HT1080 (cell line): ENCODE results near the gene IL3. TPM values are rescaled to one million over a fixed set of nuclear protein-coding genes. Genes with fewer than 3 reads are reported as not detected.

Experiments
- DNase-seq: peaks from one replicate; pipeline ENCODE4 v3.0.0-alpha.2; 2015; ENCODE audit warnings: low read depth
- polyA plus RNA-seq, 2 experiments: library from polyadenylated mRNA; depleted of rRNA; stranded (reverse); fragments of >200 nt; gene quantifications; 2 replicates each; pipeline ENCODE4 v1.2.3, GENCODE V29; 2015
- total RNA-seq: library from RNA; depleted of rRNA; stranded (reverse); fragments of >200 nt; shearing (Covaris generic); gene quantifications from 2 replicates; pipeline ENCODE4 v1.2.3, GENCODE V29; 2014; rRNA removed

The IL3 gene, protein sequence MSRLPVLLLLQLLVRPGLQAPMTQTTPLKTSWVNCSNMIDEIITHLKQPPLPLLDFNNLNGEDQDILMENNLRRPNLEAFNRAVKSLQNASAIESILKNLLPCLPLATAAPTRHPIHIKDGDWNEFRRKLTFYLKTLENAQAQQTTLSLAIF
- total RNA-seq, result not detected in 2 replicates
- polyA plus RNA-seq (2015; cell fraction: cytosol; rRNA removed), result not detected in 2 replicates
- polyA plus RNA-seq (2015; cell fraction: nucleus; rRNA removed), result not detected in 2 replicates

DNA sequence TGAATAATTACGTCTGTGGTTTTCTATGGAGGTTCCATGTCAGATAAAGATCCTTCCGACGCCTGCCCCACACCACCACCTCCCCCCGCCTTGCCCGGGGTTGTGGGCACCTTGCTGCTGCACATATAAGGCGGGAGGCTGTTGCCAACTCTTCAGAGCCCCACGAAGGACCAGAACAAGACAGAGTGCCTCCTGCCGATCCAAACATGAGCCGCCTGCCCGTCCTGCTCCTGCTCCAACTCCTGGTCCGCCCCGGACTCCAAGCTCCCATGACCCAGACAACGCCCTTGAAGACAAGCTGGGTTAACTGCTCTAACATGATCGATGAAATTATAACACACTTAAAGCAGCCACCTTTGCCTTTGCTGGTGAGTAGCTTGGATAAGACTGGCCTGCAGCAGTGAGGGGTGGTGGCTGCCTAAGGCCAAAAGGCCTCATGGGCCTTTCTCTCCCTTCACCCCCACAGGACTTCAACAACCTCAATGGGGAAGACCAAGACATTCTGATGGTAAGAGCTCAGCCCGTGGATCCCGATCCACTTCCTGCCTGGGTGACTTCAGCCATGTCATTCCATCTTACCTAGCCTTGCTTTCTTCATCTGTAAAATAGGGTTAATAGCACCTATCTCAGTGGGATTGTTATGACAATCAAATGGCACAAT, at the start of gene IL3:
Gene IL3, plus strand, starts transcription at position 155 of the 661 bp plus-strand sequence. Its CDS starts 52 bp downstream, at position 207.
- DNase-seq, result no peak

DNA sequence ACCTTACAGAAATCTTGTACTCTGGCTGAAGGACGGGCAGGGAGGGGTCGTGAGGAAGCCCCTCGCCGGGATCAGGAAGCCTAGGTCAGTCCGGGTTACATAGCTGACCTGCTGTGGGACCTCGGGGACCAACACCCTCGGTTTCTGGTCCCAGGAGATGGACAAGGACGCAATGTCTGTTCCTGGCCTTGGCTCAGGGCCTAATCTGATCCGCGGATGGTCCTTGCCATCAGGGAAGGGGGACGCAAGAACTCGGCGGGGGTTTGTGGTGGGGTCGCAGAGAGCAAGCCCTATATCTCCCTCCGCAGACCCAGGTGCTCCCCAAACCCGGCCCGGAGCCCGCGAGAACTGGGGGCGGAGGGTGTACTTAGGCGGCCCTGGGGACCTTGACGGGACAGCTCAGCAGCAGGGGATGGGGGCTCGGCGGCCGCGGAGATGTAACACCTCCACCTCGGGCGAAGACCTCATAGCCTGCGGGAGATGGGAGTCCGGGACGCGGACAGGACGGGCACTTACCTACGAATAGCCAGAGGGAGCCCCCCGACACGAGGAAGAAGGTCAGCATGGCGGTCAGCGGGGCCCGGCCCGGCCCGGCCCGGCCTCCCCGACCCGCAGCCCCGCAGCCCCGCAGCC, 49.4 kb upstream of the IL3 start:
- no peak for DNase-seq

DNA sequence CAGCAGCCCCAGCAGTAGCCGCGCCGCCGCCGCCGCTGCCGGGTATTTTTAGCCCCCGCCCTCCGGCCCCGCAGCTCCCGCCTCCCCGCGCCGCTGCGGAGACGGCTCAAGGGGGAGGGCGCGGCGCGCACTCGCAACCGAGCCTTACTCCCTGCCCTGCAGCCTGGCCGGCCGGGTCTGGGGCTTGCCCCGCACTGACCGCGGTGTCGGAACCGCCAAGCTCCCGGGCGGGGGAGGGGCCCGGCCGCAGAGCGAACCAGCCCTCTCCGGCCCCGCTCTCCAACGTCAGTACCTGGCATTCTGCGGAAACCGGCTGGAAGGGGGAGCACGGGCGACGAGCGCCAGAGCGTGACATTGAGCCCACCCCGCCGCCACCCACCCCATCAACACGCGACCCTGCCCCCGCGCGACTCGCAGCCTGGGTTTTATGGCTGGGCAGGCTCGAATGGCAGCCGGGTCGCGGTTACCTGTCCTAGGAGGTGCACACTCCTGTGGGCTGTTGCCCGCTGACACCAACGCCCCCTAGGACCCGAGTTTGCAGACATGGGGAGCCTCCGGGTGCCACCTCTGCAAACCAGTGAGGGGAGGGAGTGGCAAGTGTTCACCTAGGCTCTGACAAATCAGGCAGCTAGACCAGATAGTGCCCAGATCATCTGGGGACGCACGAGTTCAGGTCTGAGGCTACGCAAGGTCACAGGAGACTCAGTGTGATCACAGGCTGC, 48.7 kb upstream of the IL3 start, which contains the start of gene ACSL6:
Gene ACSL6, minus strand, starts transcription at position 37 of the 722 bp plus-strand sequence. CDS start 105 bp downstream, outside the sequence.
- no peak for DNase-seq

DNA sequence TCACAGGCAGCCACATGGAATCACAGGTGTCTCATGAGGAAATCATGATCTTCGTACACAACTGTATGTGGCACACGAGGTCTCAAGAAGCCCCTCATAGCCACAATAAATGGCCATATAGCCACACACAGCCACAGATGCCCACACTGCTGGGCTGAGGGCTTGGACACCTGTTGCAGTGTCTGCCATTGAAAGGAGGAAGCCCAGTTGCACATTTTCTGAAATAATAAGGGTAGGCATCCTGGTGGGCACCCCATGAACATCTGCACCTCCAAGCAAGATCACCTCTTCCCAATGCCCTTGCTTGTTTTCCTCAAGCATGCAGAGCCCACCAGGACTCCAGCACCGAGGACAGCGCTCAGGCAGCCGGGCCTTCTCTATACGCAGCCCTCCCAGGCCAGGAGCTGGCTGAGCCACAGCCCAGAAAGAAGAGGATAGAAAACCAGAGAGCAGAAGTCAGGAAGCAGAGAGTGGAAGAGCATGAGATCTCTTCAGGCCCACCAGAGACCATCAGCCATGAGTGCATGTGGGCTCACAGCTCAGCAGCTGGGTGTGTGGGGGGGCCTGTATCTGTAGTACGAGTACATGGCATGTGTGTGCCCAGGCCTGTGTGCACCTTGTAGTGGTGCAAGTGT, 48.0 kb upstream of the IL3 start:
- DNase-seq, result peak; percentile 50

DNA sequence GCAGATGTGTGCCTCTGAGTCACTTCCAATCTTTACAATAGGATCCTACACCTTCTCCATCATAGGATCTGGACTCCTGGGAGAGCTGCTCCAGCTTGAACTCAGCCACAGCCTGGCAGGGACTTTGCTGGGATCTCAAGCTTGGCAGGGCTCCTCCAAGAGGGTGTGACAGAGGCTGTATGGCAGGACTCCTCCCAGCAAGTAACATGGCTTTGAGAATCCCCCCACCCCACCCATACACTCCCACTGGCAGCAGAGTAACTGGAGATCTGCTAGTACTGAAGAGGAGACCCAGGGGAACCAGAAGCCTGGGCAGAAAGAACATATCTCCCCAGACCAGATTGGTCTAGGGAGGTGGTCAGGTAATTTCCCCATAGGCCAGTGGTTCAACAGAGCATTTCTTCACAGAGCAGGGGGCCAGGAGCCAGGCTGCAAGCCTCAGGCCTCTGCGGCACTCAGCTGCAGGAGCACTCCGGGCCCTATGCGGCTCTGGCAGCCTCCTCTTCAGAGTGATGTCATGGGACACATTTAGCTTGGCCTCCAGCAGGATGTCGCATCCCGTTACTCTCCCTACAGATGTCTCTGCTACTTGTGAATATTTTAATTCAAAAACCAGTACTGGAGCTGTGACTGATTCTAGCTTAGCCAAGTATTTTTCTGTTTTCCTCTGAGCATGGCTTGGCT, 47.3 kb upstream of the IL3 start:
- no peak for DNase-seq

DNA sequence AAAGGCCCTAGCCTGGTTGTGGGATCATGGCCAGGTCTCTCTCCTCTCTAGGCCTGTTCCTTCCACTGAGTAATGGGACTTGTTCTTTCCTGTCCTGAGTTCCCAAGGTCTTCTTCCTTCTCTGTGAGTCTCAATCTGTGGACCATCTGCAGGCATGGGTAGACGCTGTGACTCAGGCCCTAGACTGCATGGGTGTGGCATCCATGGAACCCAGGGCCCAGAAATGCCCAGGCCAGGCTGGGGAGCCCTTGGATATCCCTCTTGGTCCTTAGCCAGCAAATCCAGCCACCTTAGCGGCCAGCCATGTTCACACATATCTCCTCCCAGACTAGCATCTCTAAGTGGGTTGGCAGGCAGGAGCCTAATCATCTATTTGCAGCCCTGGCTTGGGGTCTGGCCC, 46.7 kb upstream of the IL3 start:
- DNase-seq, result no peak

DNA sequence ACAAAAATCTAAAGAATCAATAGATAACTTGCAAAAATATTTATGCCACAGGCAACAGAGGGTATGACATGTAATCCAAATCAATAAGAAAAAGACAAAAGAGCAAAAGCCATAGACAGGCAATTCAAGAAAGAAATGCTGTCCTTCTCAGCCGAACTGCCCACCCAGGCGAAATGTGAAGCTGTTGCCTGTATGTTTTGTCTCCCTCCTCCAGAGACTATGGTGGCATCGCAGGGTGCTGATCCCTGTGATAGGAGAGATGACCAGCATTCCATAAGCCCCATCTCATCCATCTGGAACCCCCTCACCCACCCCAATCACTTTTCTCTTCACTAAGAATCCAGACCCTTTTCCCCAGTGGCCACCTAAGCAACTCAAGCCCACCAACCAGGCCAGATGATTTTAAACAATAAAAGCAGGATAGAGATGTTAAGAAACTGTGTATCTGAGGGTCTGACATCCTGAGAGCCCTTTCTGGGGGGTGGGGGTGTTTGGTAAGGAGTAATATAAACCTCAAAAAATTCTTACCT, 43.7 kb upstream of the IL3 start:
- DNase-seq, result no peak

DNA sequence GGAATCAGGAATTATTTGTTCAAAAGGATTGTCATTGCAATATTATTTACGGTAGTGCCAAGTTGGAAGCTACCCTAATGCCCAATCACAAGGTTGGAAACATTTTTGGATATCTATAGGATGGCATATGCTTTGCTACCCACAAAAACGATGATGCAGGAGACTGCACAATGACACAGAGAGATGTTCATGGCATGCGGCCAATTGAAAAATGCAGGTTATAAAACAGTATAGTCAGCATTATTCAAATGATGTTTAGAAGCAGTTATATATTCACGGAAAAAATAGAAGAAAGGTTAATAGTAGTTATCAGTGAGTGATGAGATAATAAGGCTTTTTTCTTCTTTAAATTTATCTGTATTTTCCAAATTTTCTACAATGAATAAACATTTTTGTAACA, 43.1 kb upstream of the IL3 start:
- no peak for DNase-seq

DNA sequence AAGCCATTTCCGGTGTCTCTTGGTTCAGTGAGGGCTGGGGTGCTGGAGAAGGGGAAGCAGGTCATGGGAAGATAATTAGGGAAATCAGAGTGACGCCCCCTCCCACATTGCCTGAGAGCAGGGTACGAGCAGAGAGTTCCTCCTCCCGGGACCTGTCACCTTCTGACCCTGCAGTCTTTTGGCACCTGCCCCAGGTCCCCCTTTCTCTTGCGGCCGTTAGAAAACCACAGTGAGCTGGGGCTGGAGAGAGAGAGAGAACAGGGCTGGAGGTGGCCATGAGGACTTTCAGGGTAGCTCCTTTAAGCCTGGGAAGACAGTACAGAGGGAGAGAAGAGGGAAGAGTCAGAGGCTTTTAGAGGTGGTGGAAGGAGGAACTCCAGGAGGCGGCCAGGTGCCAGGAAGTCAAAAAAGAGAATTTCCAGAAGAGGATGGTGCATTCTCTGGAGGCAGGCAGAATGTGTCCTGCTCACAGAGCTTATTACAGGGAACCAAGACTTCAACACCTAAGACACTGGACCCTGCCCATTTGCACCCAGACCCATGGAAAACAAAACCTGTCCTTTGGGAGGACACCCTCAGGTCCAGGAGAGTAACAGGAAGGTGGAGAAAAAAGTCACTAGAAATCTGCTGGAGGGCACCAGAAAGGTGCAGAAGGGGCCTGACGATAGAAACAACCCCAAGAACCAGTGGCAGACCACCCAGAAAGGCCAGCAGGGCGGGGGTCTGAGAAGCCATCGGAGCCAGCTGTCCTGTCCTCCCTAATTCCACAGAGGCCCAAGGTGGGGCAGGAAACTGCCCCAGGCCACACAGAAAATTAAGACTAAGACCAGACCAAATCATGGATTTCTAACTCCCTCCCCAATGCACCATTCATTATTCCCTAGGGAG, 42.5 kb upstream of the IL3 start:
- no peak for DNase-seq

DNA sequence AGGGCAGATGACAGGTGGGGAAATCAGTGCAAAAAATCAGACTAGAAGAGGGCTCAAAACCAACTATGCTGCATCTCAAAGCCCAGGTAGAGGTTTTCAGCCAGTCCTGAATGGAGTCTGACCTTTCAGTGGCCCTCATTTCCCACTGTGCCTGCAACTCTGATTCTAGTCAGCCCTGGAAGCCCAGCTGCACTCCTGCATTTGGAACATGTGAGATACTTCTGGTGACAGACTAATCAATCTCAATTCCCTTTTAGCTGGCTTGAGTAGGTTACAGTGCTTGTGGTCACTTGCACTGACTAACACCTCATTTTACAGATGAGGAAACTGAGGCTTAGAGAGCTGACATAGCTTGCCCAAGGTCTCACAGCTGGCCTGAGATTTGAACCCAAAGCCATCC, 41.1 kb upstream of the IL3 start:
- DNase-seq, result no peak

DNA sequence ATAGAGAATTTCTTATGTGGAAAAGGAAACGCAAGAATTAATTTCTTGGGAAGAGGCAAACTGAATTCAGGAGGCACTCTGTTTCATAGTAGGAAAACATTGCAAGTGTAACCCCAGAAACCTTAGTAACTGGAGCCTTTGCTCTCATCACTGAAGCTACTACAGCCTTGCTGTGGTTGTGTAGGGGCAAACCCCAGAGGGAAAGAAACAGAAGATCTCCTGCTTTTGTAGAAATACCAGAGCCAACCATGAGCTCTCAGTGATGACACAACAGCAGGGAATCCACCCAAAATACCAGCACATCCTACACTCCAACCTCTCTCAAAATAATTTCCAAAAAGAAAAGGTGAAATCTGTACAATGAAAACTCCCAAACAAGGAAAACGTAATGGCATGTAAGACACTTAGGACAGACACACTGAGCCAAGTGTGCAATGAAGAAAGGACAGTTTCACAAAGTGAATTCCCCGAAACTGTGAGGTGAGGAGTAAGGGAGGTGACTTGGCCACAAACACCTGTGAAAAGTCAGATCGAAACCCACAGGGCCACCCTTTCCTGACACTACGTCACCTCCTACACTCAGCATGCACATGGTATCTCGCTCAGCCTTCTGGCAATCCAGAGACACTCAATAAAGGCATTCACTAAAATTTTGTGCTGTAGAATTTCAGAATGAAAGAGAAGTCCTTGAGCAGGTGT, 40.4 kb upstream of the IL3 start:
- no peak for DNase-seq

DNA sequence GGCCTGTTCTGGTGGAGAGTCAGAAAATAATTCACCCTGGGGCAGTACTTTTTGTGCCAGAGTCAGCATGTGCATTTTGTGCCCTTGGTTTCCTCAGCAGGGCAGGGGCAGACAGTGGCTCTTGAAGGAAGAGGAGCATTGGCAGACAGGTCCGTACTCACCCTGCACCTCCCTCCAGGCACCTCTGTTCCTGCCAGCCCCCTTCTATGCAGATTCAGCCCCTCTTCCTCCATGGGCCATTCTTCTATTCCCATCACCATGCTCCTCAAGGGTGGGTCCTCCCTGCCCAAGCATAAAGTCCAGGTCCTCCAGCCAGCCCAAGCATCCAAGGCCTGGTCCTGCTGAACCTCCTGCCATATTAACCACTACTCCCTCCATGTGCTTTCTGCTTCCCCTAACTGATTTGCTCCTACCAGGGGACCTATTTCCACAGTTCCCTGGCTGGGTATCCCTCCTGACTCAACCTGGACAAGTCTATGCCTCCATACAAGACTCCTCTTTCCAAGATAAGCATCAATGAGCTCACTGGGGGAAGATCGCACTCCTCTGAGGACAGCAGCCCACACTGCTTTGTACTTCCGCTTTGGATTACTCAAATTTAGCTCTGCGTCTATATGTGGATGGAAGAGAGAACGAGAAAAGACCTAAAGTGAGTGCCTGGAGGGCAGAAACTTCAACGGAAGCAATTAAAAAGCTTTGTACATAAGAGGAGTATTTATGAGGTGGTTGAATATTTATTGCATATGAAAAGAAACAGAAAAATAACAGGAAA, 39.7 kb upstream of the IL3 start:
- DNase-seq, result no peak

DNA sequence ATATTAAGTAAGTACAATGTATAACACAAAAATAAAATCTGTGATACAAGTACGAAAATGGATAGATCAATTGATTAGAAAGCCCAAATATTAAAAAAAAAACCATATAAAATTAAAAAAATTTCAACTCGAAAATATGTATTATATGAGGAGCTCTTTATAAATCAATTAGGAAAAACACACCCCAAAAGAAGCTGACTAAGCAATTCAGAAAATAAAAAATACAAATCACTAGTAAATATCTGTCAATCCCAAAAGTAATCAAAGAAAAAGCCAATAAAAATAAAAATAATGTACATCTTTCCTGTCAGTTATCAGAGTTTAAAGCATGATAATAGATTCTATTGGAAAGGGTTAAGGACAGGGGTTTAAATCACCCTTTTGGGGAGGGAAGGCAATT, 38.8 kb upstream of the IL3 start:
- no peak for DNase-seq

DNA sequence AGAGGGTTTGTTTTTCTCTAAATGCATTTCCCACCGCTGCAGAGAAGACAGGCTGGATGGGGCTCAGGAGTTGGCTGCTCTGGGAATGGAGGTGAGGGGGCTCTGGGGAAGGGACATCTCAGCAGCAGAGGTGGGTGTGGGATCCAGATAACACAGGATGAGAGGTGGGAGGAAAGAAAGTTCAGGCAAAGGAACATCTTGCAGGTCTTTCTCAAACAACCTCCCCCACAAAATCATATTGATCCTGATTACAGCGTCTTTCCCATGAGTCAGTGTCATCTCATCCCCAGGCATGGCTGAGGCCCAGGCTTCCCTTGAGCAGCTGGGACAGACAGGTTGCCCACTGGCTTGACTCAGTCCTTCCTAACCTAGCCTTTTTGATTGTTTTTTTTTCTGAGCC, 37.7 kb upstream of the IL3 start:
- no peak for DNase-seq

DNA sequence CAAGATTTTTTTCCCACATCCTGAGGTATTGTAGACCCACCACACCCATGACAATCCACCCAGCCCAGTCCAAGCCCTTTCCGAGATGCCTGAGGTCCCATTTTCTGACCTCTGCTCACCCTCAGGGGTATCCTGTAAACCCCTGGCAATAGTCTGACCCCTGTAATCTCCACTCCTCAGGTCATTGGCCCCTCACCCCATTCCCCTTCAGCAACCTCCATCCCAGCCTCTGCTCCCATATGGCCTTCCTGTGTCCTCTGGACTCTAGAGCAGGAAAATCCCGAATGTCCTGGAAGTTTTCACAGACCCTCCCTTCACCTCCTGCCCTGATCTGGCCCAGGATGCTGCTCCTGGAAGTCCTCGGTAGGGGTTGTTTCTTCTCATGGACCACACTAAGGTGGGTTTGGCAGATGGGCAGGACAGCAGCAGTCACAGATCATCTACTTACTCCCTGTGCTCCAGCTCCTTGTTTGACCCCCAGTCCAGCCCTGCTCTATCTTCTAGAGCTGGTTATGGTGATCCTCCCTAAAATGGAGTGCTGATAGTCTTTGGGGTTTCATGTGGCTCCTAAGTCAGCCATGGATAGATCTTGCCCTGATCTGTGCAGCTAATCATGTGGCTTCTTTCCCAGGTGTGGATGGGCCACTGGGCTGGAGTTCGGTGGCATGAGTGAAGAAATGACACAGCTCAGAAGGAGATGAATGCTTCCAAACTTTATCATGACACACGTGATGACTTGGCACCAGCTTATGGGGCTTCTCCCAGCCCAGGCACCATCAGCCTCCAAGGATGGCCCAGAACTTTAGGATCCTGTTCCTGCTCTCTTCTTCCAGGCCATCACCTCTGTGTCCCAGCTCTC, 37.0 kb upstream of the IL3 start:
- DNase-seq, result no peak

DNA sequence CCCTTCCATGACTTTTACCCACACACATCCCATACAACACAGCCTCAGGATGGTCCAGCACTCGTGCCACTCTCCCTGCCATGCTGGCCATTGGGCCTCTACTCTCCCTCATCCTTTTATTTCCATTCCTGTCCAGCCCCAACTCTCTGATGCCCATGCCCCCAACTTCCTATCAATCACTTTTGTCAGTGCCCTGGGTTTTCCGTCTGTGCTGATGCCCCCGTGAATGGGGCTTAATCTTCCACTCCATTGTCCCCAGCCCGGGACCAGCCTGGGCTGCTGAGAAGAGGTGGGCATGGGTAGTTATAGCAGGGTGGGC, 36.4 kb upstream of the IL3 start:
- no peak for DNase-seq

DNA sequence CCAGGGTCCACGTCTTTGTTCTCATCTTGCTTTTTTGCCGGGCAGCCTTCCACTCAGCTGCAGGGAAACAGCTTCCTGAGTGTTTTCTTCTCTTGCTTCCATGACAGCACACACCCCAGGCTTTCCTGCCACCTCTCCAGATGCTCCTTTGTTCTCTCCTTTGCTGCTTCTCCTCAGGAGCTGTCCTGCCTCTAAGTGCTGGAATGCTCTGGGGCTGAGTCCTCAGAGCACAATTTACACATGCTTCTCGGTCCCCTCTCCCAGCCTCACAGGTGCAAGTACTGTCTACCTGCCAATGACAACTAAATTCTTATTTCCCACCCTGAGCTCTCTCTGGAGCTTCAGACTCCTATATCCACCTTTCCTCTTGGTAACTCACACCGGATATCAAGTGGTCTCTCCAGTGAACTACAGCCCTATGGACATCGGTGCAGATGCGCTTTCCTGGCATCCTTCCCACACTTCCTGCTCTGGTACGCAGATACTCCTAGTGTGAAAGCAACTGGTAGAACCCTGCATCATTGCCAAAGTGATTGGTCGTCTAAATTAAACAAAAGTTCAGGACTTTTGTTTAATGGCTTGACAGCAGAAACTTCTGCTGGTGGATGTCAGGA, 35.6 kb upstream of the IL3 start:
- DNase-seq, result no peak
